ENCODE measurements around the gene P3H2.
"Not testable (repeated sequence)": the region's sequence is repeated elsewhere in the genome, so short reads cannot be mapped to it uniquely, and the experiment has no call there.

P3H2 gene

DNA sequence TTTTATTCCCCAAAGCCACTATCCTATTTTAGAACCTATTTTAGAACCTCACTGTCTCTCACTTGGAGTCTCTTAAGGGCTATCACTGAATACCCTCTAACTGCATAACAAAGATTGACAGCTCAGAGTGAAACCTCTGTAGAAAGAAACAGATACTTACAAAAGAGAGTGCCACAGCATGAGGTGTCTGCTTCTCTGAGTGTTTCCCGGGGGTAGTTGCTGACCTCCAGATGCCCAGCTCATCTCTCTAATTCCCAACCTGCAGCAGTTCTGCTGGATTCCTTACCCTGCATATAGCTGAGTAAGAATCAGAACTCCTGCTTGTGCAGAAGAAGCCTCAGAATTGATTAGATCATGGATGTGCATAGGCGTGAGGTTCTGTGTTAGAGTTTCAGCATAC is 34.5 kb downstream of the P3H2 start:
- no peak for DNase-seq (ENCODE audit: low read depth in 3 of 3, low spot score in 1 of 3)

DNA sequence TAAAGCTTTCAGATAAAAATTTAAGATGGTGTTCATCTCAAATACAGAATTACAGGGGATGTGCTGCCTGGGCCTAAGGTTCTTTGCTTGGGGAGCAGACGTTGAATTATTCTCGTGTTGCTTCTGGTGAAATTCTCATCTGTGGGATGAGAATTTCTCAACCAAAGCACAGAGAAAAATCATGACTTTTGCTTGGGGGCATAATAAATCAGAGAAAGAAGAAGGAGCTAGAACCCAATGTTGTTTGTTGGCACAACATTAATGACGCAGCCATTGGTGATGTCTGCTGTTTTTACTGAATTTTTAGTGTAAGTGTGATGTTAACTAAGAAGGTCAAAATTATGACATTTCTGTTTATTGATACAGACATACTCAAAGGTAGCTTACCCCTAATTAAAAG is 35.7 kb downstream of the P3H2 start:
- DNase-seq (ENCODE audit: low read depth in 3 of 3, low spot score in 1 of 3), result no peak

DNA sequence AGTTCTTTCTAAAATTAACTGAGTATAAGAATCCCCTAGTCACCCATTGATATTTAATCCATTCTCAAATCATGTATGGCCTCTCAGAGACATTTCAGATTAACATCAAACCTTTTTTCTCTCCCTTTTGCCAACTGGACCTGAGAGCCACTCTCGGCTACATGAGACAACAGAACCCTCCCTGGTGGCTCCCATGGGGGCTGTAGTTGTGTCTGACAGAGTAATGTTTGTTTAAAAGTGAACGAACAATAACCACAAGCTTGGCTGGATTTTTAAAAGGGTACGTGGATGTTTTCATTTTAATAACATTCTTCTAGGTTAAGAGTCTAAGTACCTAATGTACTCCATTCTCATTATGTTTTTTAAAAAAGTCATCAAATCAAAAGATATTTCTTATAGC is 37.1 kb downstream of the P3H2 start:
- no peak for DNase-seq (ENCODE audit: low read depth in 3 of 3, low spot score in 1 of 3)

DNA sequence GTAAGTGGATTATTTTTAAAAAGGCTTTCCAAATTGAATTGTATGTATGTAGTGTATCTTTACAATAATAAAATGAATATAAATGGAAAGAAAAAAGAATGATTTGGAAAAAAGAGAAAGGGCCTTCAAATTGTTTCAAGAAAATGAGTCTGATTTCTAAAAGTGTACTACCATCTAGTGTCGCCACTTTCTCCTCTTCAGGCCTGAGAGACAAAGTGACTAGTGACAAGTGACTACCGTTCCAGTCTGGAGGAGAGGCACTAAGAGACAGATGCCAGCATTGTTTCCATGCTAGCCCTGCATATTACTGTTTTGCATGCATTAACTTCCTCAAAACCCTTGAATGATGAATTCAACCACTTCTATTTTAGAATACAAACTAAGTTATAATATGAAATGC is 39.3 kb downstream of the P3H2 start:
- DNase-seq (ENCODE audit: low read depth in 3 of 3, low spot score in 1 of 3), result no peak

DNA sequence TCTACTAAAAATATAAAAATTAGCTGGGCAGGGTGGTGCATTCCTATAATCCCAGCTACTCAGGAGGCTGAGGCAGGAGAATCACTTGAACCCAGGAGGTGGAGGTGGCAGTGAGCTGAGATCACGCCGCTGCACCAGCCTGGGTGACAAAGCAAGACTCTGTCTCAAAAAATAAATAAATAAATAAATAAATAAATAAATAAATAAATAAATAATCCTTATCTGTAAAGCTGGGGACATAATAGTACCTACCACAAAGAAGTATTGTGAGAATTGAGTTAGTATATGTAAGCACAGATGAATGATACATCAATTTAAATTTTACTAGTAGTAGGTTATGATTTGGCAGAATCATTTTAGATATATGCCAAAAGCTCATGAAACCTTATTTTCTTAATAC is 41.5 kb downstream of the P3H2 start:
- DNase-seq (ENCODE audit: low read depth in 3 of 3, low spot score in 1 of 3), result not testable (repeated sequence)

DNA sequence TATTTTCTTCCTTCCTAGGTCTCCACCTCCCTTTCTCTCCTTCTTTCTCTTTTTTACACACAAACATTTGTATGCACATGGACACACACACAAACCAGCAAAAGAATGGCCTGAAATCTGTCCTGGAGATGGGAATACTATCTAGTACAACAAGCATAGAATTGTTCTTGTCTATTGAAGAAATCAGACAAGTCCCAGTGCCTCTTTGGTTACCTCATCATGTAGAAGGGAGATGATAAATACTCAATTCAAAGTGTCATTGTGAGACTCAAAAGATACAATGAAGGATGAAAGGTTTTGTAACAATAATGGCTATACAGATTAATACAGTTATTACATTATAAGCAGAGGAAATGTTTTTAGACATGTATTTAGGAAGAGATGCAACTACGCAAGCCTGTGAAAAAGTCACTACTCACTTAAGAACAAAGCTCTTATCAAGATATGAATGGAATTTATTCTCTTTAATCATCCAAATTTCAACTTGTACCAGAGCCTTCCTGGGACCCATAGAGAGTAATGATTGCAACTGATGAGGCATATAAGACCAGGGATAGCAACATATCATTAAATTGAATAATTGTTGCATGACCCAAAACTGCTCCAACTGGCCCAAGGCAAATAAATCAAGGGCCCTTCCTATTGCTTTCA is 43.2 kb downstream of the P3H2 start:
- no peak for DNase-seq (ENCODE audit: low read depth in 3 of 3, low spot score in 1 of 3)

DNA sequence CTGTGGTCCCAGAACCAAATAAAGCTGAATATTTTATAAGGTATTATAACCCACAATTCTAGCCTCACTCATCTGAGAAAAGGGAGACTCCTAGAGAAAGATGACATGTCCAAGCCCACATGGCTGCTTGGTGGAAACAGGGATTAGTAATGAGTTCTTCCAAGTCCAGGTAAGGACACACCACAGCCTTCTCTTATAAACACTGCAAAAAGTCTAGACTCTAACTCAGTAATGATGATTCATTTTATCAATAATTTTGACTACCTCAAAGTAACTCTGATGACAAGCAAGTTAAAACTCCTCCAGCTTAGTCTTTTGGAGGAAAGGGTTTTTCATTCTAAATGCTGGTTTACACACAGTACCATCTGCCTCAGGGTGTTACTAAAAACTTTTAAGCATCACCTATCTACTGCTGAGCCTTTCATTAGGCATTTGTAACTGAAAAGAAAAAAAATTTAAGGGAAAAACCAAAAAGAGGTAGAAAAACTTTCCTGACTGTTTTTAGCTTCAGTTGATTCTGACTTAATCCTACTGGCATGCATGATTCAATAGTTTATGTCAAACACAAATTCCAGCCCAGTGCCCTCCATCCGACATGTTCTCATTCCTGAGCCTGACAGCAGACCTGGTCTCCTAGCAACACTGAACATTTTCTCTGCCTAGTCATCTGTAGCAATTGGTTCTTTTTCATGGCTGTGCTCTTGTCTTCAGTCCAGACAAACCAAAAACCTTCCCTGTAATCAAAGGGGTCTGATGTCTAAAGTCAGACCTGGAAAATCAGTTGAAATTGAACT is 43.9 kb downstream of the P3H2 start:
- no peak for DNase-seq (ENCODE audit: low read depth in 3 of 3, low spot score in 1 of 3)

DNA sequence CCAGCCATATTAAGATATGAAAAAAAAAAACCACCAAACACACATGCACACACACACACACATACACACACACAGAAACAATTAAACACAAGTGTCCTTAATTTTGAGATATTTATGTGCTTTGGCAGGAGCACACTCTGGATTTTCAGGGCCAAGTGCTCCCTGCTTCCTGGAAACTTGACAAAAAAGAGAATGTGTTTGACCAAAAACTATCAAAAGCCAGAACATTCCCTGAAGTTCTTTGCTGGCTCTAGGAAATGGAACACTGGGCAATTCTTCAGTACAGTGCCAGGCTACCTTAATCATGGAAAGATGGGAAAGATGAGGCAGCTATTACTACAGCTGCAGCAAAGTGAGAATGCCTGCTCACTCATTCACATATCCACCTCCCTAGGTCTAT is 44.6 kb downstream of the P3H2 start:
- DNase-seq (ENCODE audit: low read depth in 3 of 3, low spot score in 1 of 3), result no peak

DNA sequence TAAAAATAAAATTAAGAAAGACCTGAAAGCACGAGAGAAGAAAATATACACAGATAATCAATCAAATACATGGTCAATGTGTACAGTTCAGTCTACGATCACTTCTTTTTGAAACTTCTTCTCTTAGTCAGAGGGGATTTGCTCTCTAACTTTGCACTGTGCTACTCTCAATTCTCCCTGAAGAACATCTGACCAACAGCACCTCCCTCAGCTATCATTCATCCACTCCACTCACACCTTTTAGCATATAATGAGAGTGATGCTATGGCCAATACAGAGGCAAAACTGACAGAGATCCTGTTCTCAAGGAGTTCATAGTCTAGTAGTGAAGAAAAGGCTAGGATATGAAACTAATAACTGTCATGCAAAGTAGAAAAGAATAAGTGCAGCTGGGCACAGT is 45.9 kb downstream of the P3H2 start:
- no peak for DNase-seq (ENCODE audit: low read depth in 3 of 3, low spot score in 1 of 3)

DNA sequence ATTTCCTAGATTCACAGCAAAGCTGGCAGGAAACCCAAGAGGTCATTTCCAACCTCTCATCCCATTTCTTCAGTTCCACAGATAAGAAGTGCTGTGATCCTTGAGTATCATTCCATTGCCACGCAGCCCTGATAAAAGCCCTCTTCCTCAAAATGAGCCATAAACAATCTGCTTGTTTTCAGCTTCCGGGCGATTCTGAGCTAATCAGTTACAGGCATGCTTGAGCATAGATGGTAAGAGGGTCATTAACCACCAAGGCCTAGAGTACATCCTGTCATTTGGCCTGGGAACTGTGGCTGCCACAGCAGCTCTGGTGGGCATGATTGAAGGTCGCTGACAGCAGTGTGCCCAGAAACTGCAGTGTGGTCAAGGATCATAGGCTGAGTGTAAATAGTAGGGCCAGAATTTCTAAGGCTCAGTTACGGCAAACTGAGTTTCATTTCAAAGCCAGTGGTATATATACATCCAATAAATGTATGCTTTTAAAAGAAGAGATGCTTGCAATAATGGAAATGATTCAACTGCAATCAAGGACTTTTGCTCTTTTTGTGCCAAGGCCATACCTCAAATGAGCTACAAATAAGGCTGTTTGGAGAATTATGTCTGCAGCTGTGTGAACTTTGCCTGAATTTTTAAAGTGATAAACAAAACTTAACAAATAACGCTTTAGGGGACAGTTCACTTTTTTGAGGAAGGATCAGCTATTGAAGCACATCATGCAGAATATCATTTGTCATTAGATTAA is 47.3 kb downstream of the P3H2 start:
- DNase-seq (ENCODE audit: low read depth in 3 of 3, low spot score in 1 of 3), result no peak

DNA sequence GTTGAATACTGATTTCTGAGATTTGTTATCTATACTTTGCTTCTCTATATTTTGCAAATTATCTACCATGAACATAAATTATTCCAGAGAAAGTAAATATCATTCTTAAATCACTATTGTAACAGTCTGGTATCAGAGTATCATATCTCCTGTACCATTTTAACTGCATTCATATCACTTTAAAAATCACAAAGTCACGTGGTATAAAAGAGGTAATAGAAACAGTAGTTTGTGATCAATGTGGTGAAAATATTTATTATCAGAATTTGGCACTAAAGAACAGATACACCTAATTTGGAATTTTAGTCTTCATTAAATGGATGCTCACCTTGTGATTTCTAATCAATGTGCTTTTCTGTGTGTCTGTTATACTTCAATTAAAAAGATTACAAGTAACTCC is 47.8 kb downstream of the P3H2 start:
- DNase-seq (ENCODE audit: low read depth in 3 of 3, low spot score in 1 of 3), result no peak

DNA sequence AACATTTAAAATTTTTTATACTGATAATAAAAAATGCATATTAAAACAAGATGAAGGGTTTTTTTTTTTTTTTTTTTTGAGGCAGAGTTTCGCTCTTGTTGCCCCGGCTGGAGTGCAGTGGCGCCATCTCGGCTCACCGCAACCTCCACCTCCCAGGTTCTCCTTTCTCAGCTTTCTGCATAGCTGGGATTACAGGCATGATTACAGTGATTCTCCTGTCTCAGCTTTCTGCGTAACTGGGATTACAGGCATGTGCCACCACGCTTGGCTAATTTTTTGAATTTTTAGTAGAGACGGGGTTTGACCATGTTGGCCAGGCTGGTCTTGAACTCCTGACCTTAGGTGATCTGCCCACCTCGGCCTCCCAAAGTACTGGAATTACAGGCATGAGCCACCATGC is 48.8 kb downstream of the P3H2 start:
- not testable (repeated sequence) for DNase-seq (ENCODE audit: low read depth in 3 of 3, low spot score in 1 of 3)

DNA sequence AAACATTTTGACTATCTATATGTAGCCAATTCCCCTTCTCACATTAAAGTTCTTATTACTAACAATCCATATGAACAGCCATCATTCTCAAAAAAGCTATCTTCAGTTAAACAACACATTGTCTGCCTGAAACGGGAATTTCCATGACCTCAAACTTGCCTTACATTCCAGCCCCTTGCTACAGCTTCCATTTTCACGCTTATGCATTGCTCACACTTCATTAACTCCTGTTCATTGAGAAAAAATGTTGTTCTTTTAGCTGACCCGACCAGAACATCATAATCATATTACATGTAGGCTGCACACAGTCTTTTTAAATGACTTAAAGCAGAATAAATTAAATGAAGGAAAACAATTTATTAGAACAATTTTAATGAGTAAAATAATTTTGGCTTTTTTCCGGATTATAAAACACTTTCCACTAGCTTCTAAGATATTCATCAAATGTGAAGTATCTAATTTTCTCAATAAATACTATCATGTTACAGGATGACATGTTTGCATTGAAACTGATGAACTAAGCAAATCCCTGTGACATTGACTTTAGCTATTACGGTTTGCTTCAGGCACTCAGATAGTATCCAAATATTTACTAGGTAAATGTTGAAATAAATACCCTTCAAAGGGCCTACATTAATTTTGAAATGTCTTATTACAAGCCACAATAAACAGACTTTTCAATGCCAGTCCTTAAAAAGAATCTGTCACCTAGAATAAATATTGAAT is 49.9 kb downstream of the P3H2 start:
- DNase-seq (ENCODE audit: low read depth in 3 of 3, low spot score in 1 of 3), result no peak

DNA sequence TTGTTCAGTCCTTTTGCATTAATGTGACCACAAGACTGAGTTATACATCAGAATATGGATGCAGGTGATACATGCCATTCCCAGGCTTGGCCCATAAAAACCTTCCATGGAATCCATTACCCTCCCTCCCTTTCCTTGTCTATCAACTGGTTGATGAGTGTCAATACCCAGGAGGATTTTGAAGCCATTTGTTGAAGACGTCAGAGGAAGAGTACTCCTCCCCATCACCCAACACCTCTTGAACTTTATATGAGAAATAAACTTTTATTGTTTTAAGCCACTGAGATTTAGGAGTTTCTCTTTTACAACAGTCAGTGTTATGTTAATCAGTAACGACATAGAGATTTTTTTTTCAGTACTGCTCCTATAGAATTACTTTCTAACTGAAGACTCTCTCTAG is 55.5 kb downstream of the P3H2 start:
- DNase-seq (ENCODE audit: low read depth in 3 of 3, low spot score in 1 of 3), result no peak

DNA sequence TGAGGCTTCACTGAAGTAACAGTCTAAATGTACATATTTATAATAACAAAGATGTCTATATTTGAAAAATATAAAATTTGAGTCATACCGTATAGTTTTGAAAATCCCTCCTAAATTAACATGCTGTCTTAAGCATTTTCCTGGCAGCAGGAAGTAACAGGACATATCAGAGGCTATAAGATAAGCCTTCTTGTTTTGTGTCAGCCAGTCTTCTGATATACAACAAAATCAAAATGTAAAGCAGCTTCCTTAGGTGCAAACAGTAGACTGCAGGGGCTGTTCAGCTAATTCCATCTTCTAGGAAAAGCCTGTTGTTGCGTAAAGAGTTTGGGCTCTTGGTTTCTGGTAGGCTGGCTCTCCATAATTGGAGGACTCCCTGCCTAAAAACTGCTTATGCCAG is 56.0 kb downstream of the P3H2 start:
- no peak for DNase-seq (ENCODE audit: low read depth in 3 of 3, low spot score in 1 of 3)

DNA sequence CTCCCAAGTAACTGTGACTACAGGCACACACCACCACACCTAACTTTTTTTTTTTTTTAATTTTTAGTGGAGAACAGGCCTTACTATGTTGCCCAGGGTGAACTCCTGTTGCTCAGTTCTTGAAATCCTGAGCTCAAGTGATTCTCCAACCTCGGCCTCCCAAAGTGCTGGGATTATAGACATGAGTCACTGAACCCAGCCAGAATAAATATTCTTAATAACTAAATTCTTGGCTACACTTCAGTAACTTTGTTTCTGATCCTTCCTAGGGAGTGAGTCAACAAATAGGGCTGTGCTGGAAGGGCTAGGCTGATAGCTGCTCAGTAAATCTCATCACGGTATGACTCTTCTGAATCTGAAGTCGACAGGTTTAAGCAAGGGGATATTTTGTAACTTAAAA is 56.6 kb downstream of the P3H2 start:
- no peak for DNase-seq (ENCODE audit: low read depth in 3 of 3, low spot score in 1 of 3)

DNA sequence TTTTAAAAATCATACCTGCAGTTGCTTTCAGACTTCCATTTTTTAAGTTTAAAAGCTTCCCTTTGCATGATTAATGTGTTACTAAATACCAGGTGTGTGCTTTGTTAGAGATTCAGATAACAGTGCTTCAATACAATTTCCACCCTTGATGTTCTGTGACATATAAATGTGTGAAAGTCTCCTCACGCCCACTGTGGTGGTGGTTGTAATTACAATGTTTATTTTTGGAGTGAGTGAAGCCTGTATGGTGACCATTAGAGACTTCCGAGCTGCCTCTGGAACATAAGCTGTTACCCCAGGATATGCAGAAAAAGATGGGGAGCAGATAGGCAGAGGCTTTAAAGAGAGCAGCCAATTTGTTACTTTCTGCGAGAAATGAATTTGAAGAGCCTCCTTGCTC is 57.2 kb downstream of the P3H2 start:
- no peak for DNase-seq (ENCODE audit: low read depth in 3 of 3, low spot score in 1 of 3)

DNA sequence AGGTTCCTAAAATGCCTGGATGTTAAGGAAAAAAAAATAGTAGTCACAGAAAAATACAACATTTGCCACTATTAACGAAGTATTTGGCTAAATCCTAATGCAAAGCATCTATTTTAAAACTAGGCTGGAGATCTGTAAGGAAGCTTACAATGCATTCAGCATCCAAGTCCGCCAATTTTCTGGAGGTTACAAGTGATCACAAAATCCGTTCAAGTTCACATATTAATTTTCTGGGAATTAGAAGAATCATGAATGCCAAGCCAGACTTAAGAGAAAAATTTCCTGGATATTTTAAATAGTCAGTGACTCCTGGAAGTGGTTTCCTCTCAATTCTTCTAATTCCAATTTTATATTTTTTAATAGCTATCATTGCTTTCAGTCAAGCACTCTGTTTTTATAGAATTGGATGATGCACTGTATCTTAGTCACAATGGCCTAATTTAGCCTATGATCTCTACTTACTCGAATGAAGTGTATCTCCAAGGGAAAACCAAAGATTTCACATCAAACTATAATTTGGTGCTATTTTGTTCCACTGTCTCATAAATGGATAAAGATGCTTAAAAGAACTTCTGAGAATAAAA is 60.4 kb downstream of the P3H2 start:
- DNase-seq (ENCODE audit: low read depth in 3 of 3, low spot score in 1 of 3), result no peak

DNA sequence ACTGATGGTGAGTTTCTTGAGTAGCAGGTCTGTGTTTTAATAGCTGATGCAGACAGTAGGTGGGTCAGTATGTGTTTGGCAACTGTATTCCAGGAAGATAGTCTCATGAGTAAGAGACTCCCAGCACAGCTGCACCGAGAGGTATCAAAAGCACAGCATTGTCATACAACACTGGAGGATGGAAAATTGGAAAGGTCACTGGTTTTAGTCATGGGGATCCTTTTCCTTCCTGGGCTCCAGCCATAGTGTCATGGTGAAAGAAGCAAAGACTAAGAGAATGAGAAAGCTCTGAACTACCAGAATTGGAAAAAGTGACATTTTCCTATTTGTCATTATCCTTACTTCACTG is 61.5 kb downstream of the P3H2 start:
- no peak for DNase-seq (ENCODE audit: low read depth in 3 of 3, low spot score in 1 of 3)

DNA sequence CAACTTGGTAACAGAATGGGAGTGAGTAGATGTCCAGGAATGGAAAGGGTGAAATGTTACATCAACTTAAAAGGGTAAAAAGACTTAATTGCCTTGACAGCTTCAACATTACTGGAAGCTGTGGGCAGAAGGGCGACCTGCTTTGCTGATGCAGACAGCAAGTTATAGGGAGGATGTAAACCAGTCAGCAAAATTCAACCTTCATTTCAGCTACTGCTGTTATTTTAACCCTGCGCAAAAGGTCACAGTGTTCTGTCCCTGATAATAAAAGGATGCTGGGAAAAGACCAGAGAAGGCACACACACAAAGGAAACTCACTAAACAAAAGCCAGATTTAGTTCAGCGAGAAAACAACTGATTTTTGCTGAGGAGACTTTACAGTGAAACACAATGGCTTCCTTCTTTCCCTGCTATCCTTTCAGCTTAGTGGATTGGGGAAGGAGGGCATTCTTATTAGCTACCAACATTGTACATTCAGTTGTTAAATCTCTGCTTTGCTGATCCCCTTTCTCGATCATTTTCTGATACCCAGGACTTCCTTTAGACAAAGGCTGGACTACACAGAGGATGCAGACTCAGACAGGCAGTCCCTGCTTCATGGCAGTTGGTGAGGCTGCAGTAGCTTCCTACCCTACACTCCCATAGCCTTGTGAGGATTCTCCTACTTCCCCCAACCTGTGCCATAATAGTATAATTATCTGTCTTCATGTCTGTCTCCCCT is 62.0 kb downstream of the P3H2 start:
- no peak for DNase-seq (ENCODE audit: low read depth in 3 of 3, low spot score in 1 of 3)

DNA sequence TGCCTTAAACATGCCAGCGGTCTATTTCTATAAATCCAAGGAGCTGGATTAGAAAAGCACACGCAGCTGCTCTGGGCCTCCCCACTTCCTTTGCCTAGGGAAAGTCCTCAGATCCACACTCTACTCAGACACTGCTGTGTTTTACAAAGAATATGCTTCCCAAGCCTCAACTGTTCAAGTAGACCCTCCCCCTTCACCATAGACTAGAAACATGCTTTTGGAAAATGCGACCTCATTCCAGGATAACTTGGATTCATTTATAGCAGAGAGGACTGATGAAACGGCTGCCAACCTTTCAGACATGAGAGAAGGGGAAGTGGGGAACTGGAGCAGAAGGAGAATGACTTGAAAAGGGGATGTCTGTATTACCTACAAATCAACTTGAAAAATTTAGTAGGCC is 64.0 kb downstream of the P3H2 start:
- no peak for DNase-seq (ENCODE audit: low read depth in 3 of 3, low spot score in 1 of 3)

Measured in stimulated activated CD4-positive, alpha-beta T cell treated with anti-CD3 and anti-CD28 coated beads, TNF-alpha, amount 100 ng/mL, for 1 hour (primary cell).